Lower lobe of right lung (tissue), 2 donors: ENCODE results near the gene DYNC1H1. TPM values are rescaled to one million over a fixed set of nuclear protein-coding genes. Genes with fewer than 3 reads are reported as not detected.

ENCODE experiments used
- ATAC-seq, 2 donors: fragments of 200-7000 bp; cut with Tn5 transposase; one replicate each; pipeline ENCODE4 v1.9.1; 2020 to 2022; ENCODE audit warnings: mild to moderate bottlenecking in 2 of 2, moderate library complexity in 2 of 2
- DNase-seq: peaks from one replicate; pipeline ENCODE4 v3.0.0-alpha.2; 2020
- H3K27ac ChIP-seq: fragments of 200-600 bp; one replicate; pipeline ENCODE4 v1.8.0; 2022
- H3K27me3 ChIP-seq: fragments of 200-600 bp; one replicate; pipeline ENCODE4 v1.8.0; 2022; ENCODE audit warnings: low read depth
- H3K36me3 ChIP-seq: fragments of 200-600 bp; one replicate; pipeline ENCODE4 v1.8.0; 2022; ENCODE audit warnings: mild to moderate bottlenecking
- H3K4me1 ChIP-seq: fragments of 200-600 bp; one replicate; pipeline ENCODE4 v1.8.0; 2022
- H3K4me3 ChIP-seq: fragments of 200-600 bp; one replicate; pipeline ENCODE4 v1.8.0; 2022; ENCODE audit warnings: mild to moderate bottlenecking
- H3K9me3 ChIP-seq: fragments of 200-600 bp; one replicate; pipeline ENCODE4 v1.8.0; 2022
- intact Hi-C: fragments of 100-400 bp; cut with DNase I; formaldehyde crosslinking; loops from one replicate; pipeline ENCODE4 v1.11.0; 2022
- total RNA-seq: library from RNA; stranded (reverse); fragmentation: NEBNext Ultra II Directional; extraction: Animal tissue kit (Norgen Biotek cat#: 25700); gene quantifications from one replicate; pipeline ENCODE4 v1.2.1, GENCODE V29; 2021
- TF ChIP-seq, protein P1 (sequence below): fragments of 200-600 bp; IDR thresholded peaks from one replicate; pipeline ENCODE4 v1.8.0; 2022; ENCODE audit warnings: antibody characterized with exemption, mild to moderate bottlenecking
- donor health status: DM: no; HTN: yes; CAD: no; lungs with severe emphysema.

The DYNC1H1 gene
- total RNA-seq, 1 donor from 2014 or later = 437 TPM

DNA sequence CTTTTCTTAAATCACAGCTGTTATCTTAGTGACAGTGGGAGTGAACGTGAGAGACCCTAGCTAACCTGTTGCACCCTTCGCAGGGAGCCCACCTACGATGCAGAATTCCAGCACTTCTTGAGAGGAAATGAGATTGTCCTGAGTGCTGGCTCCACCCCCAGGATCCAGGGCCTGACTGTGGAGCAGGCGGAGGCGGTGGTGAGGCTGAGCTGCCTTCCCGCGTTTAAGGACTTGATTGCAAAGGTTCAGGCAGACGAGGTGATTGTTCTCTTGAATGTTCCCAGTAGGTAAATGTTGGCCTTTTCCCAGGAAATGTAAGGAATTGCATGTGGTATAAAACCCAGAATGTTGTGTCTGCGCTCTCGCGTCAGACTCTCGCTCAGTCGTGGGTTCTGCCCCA lies 75.8 kb downstream of the DYNC1H1 start:
- Histone ChIP-seq H3K4me1 (no peaks in the 10 kb centered on the region), H3K4me3 (no peak overlapping the region), H3K27ac (no peak overlapping the region), H3K9me3 (no peaks in the 10 kb centered on the region), H3K27me3 (no peaks in the 10 kb centered on the region), H3K36me3 (peaks cover 100% of the 10 kb centered on the region)
- intact Hi-C loops = no loop called here
- ATAC-seq (no peak), DNase-seq (no peak)
- TF ChIP-seq, protein P1, sequence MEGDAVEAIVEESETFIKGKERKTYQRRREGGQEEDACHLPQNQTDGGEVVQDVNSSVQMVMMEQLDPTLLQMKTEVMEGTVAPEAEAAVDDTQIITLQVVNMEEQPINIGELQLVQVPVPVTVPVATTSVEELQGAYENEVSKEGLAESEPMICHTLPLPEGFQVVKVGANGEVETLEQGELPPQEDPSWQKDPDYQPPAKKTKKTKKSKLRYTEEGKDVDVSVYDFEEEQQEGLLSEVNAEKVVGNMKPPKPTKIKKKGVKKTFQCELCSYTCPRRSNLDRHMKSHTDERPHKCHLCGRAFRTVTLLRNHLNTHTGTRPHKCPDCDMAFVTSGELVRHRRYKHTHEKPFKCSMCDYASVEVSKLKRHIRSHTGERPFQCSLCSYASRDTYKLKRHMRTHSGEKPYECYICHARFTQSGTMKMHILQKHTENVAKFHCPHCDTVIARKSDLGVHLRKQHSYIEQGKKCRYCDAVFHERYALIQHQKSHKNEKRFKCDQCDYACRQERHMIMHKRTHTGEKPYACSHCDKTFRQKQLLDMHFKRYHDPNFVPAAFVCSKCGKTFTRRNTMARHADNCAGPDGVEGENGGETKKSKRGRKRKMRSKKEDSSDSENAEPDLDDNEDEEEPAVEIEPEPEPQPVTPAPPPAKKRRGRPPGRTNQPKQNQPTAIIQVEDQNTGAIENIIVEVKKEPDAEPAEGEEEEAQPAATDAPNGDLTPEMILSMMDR = no peak

DNA sequence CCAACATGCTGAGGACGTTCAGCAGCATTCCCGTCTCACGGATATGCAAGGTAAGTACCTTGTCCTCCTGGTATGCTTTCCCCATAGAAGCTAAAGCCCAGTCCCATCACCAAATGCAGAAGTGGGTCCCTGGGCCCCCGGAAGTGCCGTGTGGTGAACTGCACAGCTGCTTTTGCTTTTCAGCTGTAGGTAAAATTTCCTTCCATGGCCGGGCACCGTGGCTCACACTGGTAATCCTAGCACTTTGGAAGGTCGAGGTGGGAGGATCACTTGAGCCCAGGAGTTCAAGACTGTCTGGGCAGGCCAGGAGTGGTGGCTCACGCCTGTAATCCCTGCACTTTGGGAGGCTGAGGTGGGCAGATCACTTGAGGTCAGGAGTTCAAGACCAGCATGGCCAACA lies 78.3 kb downstream of the DYNC1H1 start:
- Histone ChIP-seq H3K4me3 (no peak overlapping the region), H3K9me3 (no peaks in the 10 kb centered on the region), H3K36me3 (peaks cover 100% of the 10 kb centered on the region), H3K27ac (no peak overlapping the region), H3K4me1 (no peaks in the 10 kb centered on the region), H3K27me3 (no peaks in the 10 kb centered on the region)
- TF ChIP-seq, protein P1 = no peak
- ATAC-seq (no peak), DNase-seq (no peak)
- intact Hi-C loops = no loop called here

DNA sequence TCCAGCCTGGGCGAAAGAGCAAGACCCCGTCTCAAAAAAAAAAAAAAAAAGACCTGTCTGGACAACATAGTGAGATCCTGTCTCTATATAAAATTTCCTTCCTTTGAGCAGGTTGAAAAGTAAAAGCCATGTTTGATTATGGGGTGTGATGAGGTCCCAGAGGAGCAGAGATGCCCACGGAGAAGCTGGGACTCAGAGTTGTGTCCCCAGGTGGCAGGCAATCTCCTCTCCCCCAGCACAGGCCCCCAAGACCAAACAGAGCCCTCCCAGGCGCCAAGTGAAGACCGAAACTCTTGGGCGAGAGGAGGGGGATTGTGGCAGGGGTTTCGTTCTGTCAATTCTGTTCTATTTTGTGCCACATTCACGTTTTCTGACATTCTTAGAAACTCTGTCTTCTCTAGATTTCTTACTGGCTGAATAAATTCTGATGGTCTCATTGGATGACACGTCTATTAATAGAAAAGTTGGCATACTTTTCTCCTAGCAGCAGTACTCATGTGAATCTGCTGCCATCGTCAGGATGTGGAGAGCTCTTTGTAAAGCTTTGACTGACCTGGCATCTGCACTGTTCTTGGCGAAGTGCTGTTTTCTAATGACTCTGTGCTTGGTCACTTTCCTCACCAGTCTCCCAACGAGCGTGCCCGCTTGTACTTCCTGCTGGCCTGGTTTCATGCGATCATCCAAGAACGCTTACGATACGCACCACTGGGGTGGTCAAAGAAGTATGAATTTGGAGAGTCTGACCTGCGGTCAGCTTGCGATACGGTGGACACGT lies 79.1 kb downstream of the DYNC1H1 start:
- no peak for DNase-seq
- intact Hi-C loops = no loop called here
- no peak for ATAC-seq
- Histone ChIP-seq H3K27ac (no peak overlapping the region), H3K27me3 (no peaks in the 10 kb centered on the region), H3K36me3 (peaks cover 100% of the 10 kb centered on the region), H3K4me1 (no peaks in the 10 kb centered on the region), H3K9me3 (no peaks in the 10 kb centered on the region), H3K4me3 (no peak overlapping the region)
- TF ChIP-seq, protein P1 = no peak

DNA sequence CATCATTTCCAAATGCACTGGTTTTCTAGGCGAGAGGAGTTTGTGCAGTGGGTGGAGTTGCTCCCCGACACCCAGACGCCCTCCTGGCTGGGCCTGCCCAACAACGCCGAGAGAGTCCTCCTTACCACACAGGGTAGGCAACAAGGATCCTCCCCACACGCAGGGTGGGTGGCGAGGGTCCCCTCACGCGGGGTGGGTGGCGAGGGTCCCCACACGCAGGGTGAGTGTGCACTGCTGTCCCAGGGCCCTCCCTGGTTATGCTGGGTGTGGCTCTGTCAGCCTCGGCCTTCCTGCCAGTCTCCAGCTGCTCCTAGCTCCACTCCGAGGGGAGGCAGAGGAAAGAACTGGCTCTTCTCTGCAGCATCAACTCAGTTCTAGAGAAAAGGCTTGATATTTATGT lies 80.2 kb downstream of the DYNC1H1 start:
- ATAC-seq = no peak
- no peak overlapping the region for H3K4me3 ChIP-seq
- no peaks in the 10 kb centered on the region for H3K4me1 ChIP-seq
- DNase-seq = no peak
- H3K9me3 ChIP-seq = no peaks in the 10 kb centered on the region
- H3K27ac ChIP-seq = no peak overlapping the region
- intact Hi-C loops = no loop called here
- peaks cover 100% of the 10 kb centered on the region for H3K36me3 ChIP-seq
- TF ChIP-seq, protein P1 = no peak
- H3K27me3 ChIP-seq = no peaks in the 10 kb centered on the region

DNA sequence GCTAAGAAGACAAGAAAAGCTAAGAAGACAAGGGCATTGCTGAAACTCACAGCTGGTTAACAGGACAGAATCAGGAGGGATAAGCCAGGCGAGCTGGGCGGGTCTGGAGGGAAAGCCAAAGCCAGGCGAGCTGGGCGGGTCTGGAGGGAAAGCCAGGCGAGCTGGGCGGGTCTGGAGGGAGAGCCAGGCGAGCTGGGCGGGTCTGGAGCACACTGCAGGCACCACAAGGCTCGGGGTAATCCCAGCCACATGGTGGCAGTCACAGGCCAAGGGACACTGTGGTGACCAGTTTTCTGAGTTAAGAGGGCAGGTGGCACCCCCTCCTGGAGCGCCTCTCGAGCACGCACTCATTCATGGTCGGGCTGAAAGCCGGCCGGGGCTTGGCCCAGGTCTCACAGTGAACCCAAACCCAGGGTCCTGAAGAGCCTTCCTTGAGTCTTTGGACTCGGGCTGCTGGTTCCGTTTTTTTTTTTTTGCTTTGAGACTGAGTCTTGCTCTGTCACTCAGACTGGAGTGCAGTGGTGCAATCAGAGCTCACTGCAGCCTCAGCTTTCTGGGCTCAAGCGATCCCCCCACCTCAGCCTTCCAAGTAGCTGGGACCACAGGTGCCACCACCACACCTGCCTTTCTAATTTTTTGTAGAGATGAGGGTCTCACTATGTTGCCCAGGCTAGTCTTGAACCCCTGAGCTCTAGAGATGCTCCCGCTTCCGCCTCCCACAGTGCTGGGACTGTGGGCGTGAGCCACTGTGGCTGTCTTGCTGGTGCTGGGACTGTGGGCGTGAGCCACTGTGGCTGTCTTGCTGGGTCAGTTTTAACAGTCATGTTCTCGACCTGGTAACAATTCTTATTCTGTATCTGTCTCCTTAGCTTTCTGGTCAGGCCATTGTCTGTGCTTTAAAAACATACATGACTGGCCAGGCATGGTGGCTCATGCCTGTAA lies 82.2 kb downstream of the DYNC1H1 start:
- no peak overlapping the region for H3K27ac ChIP-seq
- H3K36me3 ChIP-seq = peaks cover 100% of the 10 kb centered on the region
- no peak overlapping the region for H3K4me3 ChIP-seq
- H3K9me3 ChIP-seq = no peaks in the 10 kb centered on the region
- TF ChIP-seq, protein P1 = peak; percentile 53
- H3K27me3 ChIP-seq = no peaks in the 10 kb centered on the region
- ATAC-seq (peak; percentile 94 to 97), DNase-seq (peak; percentile 84)
- no peaks in the 10 kb centered on the region for H3K4me1 ChIP-seq
- intact Hi-C loops = no loop called here
